NCI-H2196 (cell line): Measurements from ENCODE around the gene OR52B2.
"Not testable (repeated sequence)": the region's sequence is repeated elsewhere in the genome, so short reads cannot be mapped to it uniquely, and the experiment has no call there.

Source experiments
- DNase-seq: peaks from one replicate; lab custom pipeline; 2025; ENCODE audit not compliant: unreplicated experiment; lab: John Stamatoyannopoulos, UW

Gene OR52B2

GRCh38 chr11:6156628-6157359 lies 13.3 kb downstream of the OR52B2 start:
- no peak for DNase-seq

GRCh38 chr11:6152126-6152525 lies 18.0 kb downstream of the OR52B2 start:
- no peak for DNase-seq

GRCh38 chr11:6151117-6151516 lies 19.0 kb downstream of the OR52B2 start:
- DNase-seq = no peak

DNA sequence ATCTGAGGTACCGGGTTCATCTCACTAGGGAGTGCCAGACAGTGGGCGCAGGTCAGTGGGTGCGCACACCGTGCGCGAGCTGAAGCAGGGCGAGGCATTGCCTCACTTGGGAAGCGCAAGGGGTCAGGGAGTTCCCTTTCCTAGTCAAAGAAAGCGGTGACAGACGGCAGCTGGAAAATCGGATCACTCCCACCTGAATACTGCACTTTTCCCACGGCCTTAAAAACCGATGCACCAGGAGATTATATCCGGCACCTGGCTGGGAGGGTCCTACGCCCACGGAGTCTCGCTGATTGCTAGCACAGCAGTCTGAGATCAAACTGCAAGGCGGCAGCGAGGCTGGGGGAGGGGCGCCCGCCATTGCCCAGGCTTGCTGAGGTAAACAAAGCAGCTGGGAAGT lies 26.4 kb downstream of the OR52B2 start:
- not testable (repeated sequence) for DNase-seq

GRCh38 chr11:6142936-6143335 lies 27.2 kb downstream of the OR52B2 start:
- no peak for DNase-seq

- not testable (repeated sequence) for DNase-seq
Measured at GRCh38 chr11:6135936-6136335, 34.2 kb downstream of the OR52B2 start.

GRCh38 chr11:6132431-6132830 lies 37.7 kb downstream of the OR52B2 start:
- no peak for DNase-seq

- no peak for DNase-seq
Measured at GRCh38 chr11:6129635-6130034, 40.5 kb downstream of the OR52B2 start.

DNA sequence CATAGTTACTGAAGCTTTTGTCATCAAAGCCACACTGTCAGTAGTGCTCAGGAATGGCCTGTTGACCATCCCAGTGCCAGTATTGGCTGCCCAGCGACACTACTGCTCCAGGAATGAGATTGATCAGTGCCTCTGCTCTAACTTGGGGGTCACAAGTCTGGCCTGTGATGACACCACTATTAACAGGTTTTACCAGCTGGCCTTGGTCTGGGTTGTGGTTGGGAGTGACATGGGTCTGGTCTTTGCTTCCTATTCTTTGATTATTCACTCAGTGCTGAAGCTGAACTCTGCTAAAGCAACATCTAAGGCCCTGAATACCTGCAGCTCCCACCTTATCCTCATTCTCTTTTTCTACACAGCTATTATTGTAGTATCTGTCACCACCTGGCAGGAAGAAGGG lies 41.1 kb downstream of the OR52B2 start:
- DNase-seq = no peak

DNA sequence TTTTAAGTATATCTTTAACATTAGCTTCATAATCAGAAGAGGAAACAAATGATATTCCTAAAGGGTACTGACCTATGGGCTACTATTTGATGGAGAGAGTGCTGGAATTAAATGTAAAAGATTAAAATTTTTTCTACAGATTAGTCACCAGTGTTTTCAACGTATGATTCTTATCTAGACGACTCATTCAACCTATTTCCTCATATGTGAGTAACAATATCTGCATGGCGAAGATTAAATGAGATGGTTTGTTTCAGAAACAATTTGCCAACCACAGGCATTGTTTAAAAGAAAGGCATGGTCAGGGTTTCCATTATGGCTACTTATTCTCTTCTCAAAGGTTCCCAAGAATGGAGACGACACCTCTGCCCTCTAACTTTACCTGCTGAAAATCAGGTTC lies 42.2 kb downstream of the OR52B2 start:
- DNase-seq = no peak

- no peak for DNase-seq
Measured at GRCh38 chr11:6124245-6124644, 45.9 kb downstream of the OR52B2 start.
